ENCODE measurements around the gene REPS1.
"Not testable (repeated sequence)": the region's sequence is repeated elsewhere in the genome, so short reads cannot be mapped to it uniquely, and the experiment has no call there.

Gene REPS1

GRCh38 chr6:139003751-139004150 is 15.7 kb upstream of the REPS1 start:
- no peak for DNase-seq

GRCh38 chr6:138999949-139000725 is 12.1 kb upstream of the REPS1 start:
- no peak for DNase-seq

- DNase-seq: no peak
These were observed 9.1 kb upstream of the REPS1 start for GRCh38 chr6:138997136-138997535.

- DNase-seq: no peak
These were observed 8.5 kb upstream of the REPS1 start for GRCh38 chr6:138996524-138996923.

- DNase-seq: not testable (repeated sequence)
These were observed 5.4 kb upstream of the REPS1 start for GRCh38 chr6:138993410-138993809.

GRCh38 chr6:138992965-138993364 is 4.9 kb upstream of the REPS1 start:
- not testable (repeated sequence) for DNase-seq

GRCh38 chr6:138991206-138991605 is 3.2 kb upstream of the REPS1 start:
- no peak for DNase-seq

- DNase-seq: no peak
These were observed 1.3 kb upstream of the REPS1 start for GRCh38 chr6:138989098-138989983.

- no peak for DNase-seq
These were observed 399 bp upstream of the REPS1 start for GRCh38 chr6:138988469-138988834.

- DNase-seq: no peak
These were observed 892 bp downstream of the REPS1 start for GRCh38 chr6:138987080-138987642.

GRCh38 chr6:138986578-138986977 is 1.5 kb downstream of the REPS1 start:
- DNase-seq: no peak

- no peak for DNase-seq
These were observed 6.6 kb downstream of the REPS1 start for GRCh38 chr6:138981416-138981815.

- DNase-seq: no peak
These were observed 8.0 kb downstream of the REPS1 start for GRCh38 chr6:138979813-138980668.

- no peak for DNase-seq
These were observed 8.7 kb downstream of the REPS1 start for GRCh38 chr6:138979365-138979764.

- no peak for DNase-seq
These were observed 9.8 kb downstream of the REPS1 start for GRCh38 chr6:138978229-138978628.

GRCh38 chr6:138977646-138978167 is 10.3 kb downstream of the REPS1 start:
- no peak for DNase-seq

- no peak for DNase-seq
These were observed 10.8 kb downstream of the REPS1 start for GRCh38 chr6:138977242-138977641.

GRCh38 chr6:138975815-138976214 is 12.2 kb downstream of the REPS1 start:
- DNase-seq: no peak

GRCh38 chr6:138973466-138974153 is 14.4 kb downstream of the REPS1 start:
- DNase-seq: no peak

GRCh38 chr6:138972226-138972665 is 15.8 kb downstream of the REPS1 start:
- DNase-seq: no peak

- DNase-seq: no peak
These were observed 16.5 kb downstream of the REPS1 start for GRCh38 chr6:138971601-138972000.
